Measurements from ENCODE around the gene REC8. TPM values are rescaled to one million over a fixed set of nuclear protein-coding genes. Genes with fewer than 3 reads are reported as not detected.
"Not testable (repeated sequence)": the region's sequence is repeated elsewhere in the genome, so short reads cannot be mapped to it uniquely, and the experiment has no call there.

Gene REC8
- polyA plus RNA-seq, 1 donor: 201 TPM

DNA sequence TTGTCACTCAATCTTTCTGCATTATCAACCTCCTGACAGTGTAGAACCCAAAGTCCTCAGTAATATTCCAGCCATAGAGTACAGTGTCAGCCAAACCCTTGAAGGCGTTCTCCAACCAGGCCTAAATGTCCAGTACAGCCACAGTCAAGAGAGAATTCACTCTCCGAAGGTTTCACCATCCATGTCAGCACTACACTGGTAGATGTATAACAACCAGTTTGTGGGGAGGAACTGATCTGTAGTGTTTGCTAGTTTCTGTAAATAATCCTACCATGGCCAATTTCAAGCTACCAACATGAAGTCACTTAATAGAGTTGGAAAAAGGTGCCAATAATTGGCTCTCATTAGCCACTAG, 44.4 kb downstream of the REC8 start:
- H3K36me3 ChIP-seq (ENCODE audit: control insufficient read depth, insufficient read depth, low read length): peaks cover 9% of the 10 kb centered on the region

DNA sequence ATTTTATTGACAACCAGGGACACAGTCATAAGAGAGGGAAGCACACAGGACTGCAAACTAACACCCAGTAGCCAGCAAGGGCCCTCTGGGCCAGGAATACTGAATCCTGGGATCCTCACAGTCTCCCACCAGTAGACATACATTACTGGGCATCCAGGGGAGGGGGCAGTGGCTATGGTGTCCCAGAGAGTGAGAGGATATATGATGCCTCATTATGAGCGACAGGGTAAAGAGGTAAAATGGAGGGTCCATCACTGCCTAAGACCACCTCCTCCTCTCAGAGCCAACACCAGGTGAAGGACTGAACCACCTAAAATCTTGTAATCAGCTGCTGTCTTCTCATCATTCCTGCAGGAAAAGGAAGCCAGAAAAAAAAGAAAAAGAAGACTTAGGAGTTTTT, 45.0 kb downstream of the REC8 start:
- not testable (repeated sequence) for H3K9me3 ChIP-seq (ENCODE audit: control insufficient read depth, low read depth, low read length); H3K27me3 ChIP-seq (ENCODE audit: control insufficient read depth, insufficient read depth, low read length); H3K27ac ChIP-seq (ENCODE audit: low read length); H3K36me3 ChIP-seq (ENCODE audit: control insufficient read depth, insufficient read depth, low read length); DNase-seq; H3K4me3 ChIP-seq (ENCODE audit: low read length)
- WGBS (ENCODE audit: insufficient coverage, low lambda C conversion rate): no CpG with 5 or more reads among the region's 1 CpG
- H3K4me1 ChIP-seq (ENCODE audit: control insufficient read depth, insufficient read depth, low read length): peaks cover 18% of the 10 kb centered on the region

More for the DNA sequence above, 44.4 kb downstream of the REC8 start:
- no peak for DNase-seq
- no CpG with 5 or more reads among the region's 2 CpGs for WGBS (ENCODE audit: insufficient coverage, low lambda C conversion rate)
- H3K27ac ChIP-seq (ENCODE audit: low read length): peak overlapping the region; percentile 90
- H3K4me3 ChIP-seq (ENCODE audit: low read length): no peak overlapping the region
- H3K9me3 ChIP-seq (ENCODE audit: control insufficient read depth, low read depth, low read length): no peaks in the 10 kb centered on the region
- no peaks in the 10 kb centered on the region for H3K27me3 ChIP-seq (ENCODE audit: control insufficient read depth, insufficient read depth, low read length)
- H3K4me1 ChIP-seq (ENCODE audit: control insufficient read depth, insufficient read depth, low read length): peaks cover 18% of the 10 kb centered on the region

DNA sequence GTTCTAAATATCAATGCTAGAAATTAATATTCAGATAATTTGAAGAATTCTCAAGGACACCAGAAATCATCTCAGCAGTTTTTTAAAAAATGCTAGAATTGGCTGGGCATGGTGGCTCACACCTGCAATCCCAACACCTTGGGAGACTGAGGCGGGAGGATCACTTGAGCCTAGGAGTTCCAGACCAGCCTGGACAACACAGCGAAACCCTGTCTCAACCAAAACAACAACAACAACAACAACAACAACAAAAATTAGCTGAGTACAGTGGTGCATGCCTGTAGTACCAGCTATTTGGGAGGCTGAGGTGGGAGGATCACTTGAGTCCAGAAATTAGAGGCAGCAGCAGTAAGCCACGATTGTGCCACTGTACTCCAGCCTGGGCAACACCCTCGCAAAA, 47.2 kb downstream of the REC8 start:
- Histone ChIP-seq H3K27ac (ENCODE audit: low read length) (no peak overlapping the region), H3K27me3 (ENCODE audit: control insufficient read depth, insufficient read depth, low read length) (no peaks in the 10 kb centered on the region), H3K9me3 (ENCODE audit: control insufficient read depth, low read depth, low read length) (no peaks in the 10 kb centered on the region), H3K4me3 (ENCODE audit: low read length) (no peak overlapping the region), H3K36me3 (ENCODE audit: control insufficient read depth, insufficient read depth, low read length) (peaks cover 8% of the 10 kb centered on the region), H3K4me1 (ENCODE audit: control insufficient read depth, insufficient read depth, low read length) (peaks cover 12% of the 10 kb centered on the region)
- no peak for DNase-seq
- 89% methylated on average over 2 of the region's 4 CpGs for WGBS (ENCODE audit: insufficient coverage, low lambda C conversion rate)

DNA sequence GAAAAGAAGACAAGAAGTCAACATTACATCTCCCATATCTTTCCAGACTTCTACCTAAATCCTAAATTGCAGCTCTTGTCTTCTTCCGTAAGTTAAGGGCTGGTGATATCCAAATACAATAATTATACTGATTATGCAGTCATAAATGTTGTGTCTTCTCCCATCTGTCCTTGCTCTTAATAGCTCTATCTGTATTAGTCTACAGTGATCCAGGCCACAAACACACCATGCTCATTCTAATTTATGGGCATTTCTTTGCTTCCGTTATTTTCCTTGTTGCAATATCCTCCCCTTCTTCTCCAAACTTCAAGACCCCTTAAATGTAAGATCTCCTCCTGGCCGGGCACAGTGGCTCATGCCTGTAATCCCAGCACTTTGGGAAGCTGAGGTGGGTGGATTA, 47.6 kb downstream of the REC8 start:
- Histone ChIP-seq H3K4me1 (ENCODE audit: control insufficient read depth, insufficient read depth, low read length) (peaks cover 8% of the 10 kb centered on the region), H3K27ac (ENCODE audit: low read length) (no peak overlapping the region), H3K9me3 (ENCODE audit: control insufficient read depth, low read depth, low read length) (no peaks in the 10 kb centered on the region), H3K27me3 (ENCODE audit: control insufficient read depth, insufficient read depth, low read length) (no peaks in the 10 kb centered on the region), H3K36me3 (ENCODE audit: control insufficient read depth, insufficient read depth, low read length) (peaks cover 8% of the 10 kb centered on the region), H3K4me3 (ENCODE audit: low read length) (no peak overlapping the region)
- WGBS (ENCODE audit: insufficient coverage, low lambda C conversion rate): 50% methylated on average over 2 of the region's 3 CpGs
- no peak for DNase-seq

DNA sequence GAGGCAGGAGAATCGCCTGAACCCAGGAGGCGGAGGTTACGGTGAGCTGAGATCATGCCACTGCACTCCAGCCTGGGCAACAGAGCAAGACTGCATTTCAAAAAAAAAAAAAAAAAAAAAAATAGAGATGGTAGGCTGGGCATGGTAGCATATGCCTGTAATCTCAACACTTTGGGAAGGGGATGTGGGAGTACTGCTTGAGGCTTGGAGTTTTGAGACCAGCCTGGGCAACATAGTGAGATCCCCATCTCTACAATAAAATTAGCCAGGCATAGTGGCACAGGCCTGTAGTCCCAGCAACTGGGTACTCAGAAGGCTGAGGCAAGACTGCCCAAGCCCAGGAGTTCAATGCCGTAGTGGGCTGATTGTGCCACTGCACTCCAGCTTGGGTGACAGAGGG, 51.1 kb downstream of the REC8 start:
- H3K27me3 ChIP-seq (ENCODE audit: control insufficient read depth, insufficient read depth, low read length); H3K4me1 ChIP-seq (ENCODE audit: control insufficient read depth, insufficient read depth, low read length); DNase-seq; H3K4me3 ChIP-seq (ENCODE audit: low read length); H3K27ac ChIP-seq (ENCODE audit: low read length); H3K36me3 ChIP-seq (ENCODE audit: control insufficient read depth, insufficient read depth, low read length); H3K9me3 ChIP-seq (ENCODE audit: control insufficient read depth, low read depth, low read length): not testable (repeated sequence)
- no CpG with 5 or more reads among the region's 4 CpGs for WGBS (ENCODE audit: insufficient coverage, low lambda C conversion rate)

DNA sequence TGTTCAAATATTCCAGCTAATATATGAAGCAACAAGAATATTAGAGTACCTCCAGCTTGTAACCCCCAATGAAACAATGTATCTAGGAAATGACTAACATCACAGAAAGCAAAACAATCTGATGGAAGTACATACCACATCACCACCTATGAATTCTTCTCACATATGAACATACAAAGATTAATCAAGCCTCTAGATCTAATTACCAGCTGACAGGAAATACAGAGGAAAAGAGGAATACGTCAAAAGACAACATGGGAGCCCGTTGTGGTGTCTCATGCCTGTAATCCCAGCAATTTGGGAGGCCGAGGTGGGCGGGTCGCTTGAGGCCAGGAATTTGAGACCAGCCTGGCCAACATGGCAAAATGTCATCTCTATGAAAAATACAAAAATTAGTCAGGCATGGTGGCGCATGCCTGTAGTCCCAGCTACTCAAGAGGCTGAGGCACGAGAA, 52.8 kb downstream of the REC8 start:
- WGBS (ENCODE audit: insufficient coverage, low lambda C conversion rate): no CpG with 5 or more reads among the region's 7 CpGs

DNA sequence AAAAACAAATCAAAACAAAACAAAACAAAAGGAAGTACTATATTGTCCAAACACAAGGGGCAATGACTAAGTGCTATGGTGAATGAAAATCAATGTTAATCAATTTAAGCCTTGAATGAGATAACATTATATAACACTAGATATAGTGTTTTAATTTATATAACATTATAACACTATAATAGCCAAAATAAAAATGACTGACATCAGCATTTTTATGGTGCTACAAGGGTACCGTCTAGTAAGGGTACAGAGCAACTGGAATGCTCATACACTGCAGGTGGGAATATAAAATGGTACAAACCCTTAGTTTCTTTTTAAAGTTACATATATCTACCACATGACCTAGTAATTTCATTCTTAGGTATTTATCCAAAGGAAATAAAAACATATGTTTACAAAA, 54.6 kb downstream of the REC8 start:
- H3K9me3 ChIP-seq (ENCODE audit: control insufficient read depth, low read depth, low read length): no peaks in the 10 kb centered on the region
- peaks cover 6% of the 10 kb centered on the region for H3K36me3 ChIP-seq (ENCODE audit: control insufficient read depth, insufficient read depth, low read length)
- no peak overlapping the region for H3K4me3 ChIP-seq (ENCODE audit: low read length)

More for the DNA sequence above, 52.8 kb downstream of the REC8 start:
- no peak overlapping the region for H3K27ac ChIP-seq (ENCODE audit: low read length)
- peaks cover 6% of the 10 kb centered on the region for H3K36me3 ChIP-seq (ENCODE audit: control insufficient read depth, insufficient read depth, low read length)
- H3K4me3 ChIP-seq (ENCODE audit: low read length): no peak overlapping the region
- DNase-seq: no peak
- H3K4me1 ChIP-seq (ENCODE audit: control insufficient read depth, insufficient read depth, low read length): no peaks in the 10 kb centered on the region
- no peaks in the 10 kb centered on the region for H3K9me3 ChIP-seq (ENCODE audit: control insufficient read depth, low read depth, low read length)
- H3K27me3 ChIP-seq (ENCODE audit: control insufficient read depth, insufficient read depth, low read length): no peaks in the 10 kb centered on the region

DNA sequence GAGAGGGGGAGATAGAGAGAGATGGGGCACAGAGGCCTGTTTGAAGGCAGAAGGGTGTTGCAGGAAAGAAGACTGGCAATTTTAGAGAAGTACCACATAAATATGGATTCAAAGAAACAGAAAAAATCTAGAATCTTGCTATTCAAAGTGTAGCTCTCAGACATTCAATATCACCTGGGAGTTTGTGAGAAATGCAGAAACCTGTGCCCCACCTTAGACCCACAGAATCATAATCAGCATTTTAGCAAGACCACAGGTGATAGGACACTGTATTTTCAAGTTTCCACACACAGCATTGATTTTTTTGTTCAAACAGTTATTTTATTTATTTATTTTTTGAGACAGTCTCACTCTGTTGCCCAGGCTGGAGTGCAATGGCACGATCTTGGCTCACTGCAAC, 57.0 kb downstream of the REC8 start:
- no peaks in the 10 kb centered on the region for H3K27me3 ChIP-seq (ENCODE audit: control insufficient read depth, insufficient read depth, low read length)
- WGBS (ENCODE audit: insufficient coverage, low lambda C conversion rate): no CpG with 5 or more reads among the region's 1 CpG
- no peak for DNase-seq
- peaks cover 6% of the 10 kb centered on the region for H3K36me3 ChIP-seq (ENCODE audit: control insufficient read depth, insufficient read depth, low read length)
- H3K27ac ChIP-seq (ENCODE audit: low read length): no peak overlapping the region
- H3K9me3 ChIP-seq (ENCODE audit: control insufficient read depth, low read depth, low read length): no peaks in the 10 kb centered on the region
- peaks cover 12% of the 10 kb centered on the region for H3K4me1 ChIP-seq (ENCODE audit: control insufficient read depth, insufficient read depth, low read length)
- H3K4me3 ChIP-seq (ENCODE audit: low read length): no peak overlapping the region

More for the DNA sequence above, 54.6 kb downstream of the REC8 start:
- no CpG with 5 or more reads among the region's 1 CpG for whole genome bisulfite sequencing (ENCODE audit: insufficient coverage, low lambda C conversion rate)
- no peak for DNase-seq
- Histone ChIP-seq H3K27me3 (ENCODE audit: control insufficient read depth, insufficient read depth, low read length) (no peaks in the 10 kb centered on the region), H3K4me1 (ENCODE audit: control insufficient read depth, insufficient read depth, low read length) (peaks cover 4% of the 10 kb centered on the region), H3K27ac (ENCODE audit: low read length) (no peak overlapping the region)

Other genes starting within 250 kb of the REC8 start
- gene DHRS4, start 218.3 kb upstream of the REC8 start, polyA plus RNA-seq: 48.7 TPM
- 29.1 TPM for gene DHRS4L2, start 183.2 kb upstream of the REC8 start, polyA plus RNA-seq
- 2.4 TPM for gene CARMIL3, start 120.1 kb upstream of the REC8 start, polyA plus RNA-seq
- gene CPNE6, start 100.5 kb upstream of the REC8 start, polyA plus RNA-seq: 0.31 TPM
- gene PCK2, start 77.8 kb upstream of the REC8 start, polyA plus RNA-seq: 177 TPM
- 98.9 TPM for gene DCAF11, start 57.3 kb upstream of the REC8 start, polyA plus RNA-seq
- 1.6 TPM for gene NRL, start 57.1 kb upstream of the REC8 start, polyA plus RNA-seq
- gene FITM1, start 41.4 kb upstream of the REC8 start, polyA plus RNA-seq: 2.8 TPM
- 324 TPM for gene PSME1, start 35.9 kb upstream of the REC8 start, polyA plus RNA-seq
- gene EMC9, start 30.5 kb upstream of the REC8 start, polyA plus RNA-seq: 33.9 TPM
- 243 TPM for gene PSME2, start 25.5 kb upstream of the REC8 start, polyA plus RNA-seq
- 39.1 TPM for gene RNF31, start 24.6 kb upstream of the REC8 start, polyA plus RNA-seq
- 104 TPM for gene IRF9, start 10.8 kb upstream of the REC8 start, polyA plus RNA-seq
- gene IPO4, start 16.7 kb downstream of the REC8 start, polyA plus RNA-seq: 22.5 TPM
- 50.9 TPM for gene TM9SF1, start 23.4 kb downstream of the REC8 start, polyA plus RNA-seq
- 8.1 TPM for gene TSSK4, start 33.6 kb downstream of the REC8 start, polyA plus RNA-seq
- gene CHMP4A, start 41.4 kb downstream of the REC8 start, polyA plus RNA-seq: 92.5 TPM
- 21.8 TPM for gene MDP1, start 44.0 kb downstream of the REC8 start, polyA plus RNA-seq
- 194 TPM for gene NEDD8, start 60.3 kb downstream of the REC8 start, polyA plus RNA-seq
- 85.9 TPM for gene GMPR2, start 60.8 kb downstream of the REC8 start, polyA plus RNA-seq
- gene TINF2, start 70.5 kb downstream of the REC8 start, polyA plus RNA-seq: 35.4 TPM
- gene TGM1, start 91.1 kb downstream of the REC8 start, polyA plus RNA-seq: 8.6 TPM
- gene RABGGTA, start 99.5 kb downstream of the REC8 start, polyA plus RNA-seq: 29.0 TPM
- 81.3 TPM for gene DHRS1, start 127.7 kb downstream of the REC8 start, polyA plus RNA-seq
- 20.9 TPM for gene NOP9, start 127.8 kb downstream of the REC8 start, polyA plus RNA-seq
- 105 TPM for gene CIDEB, start 135.9 kb downstream of the REC8 start, polyA plus RNA-seq
- gene LTB4R2, start 138.1 kb downstream of the REC8 start, polyA plus RNA-seq: 6.0 TPM
- 7.2 TPM for gene LTB4R, start 139.4 kb downstream of the REC8 start, polyA plus RNA-seq
- gene ADCY4, start 163.0 kb downstream of the REC8 start, polyA plus RNA-seq: 10.5 TPM
- 14.8 TPM for gene RIPK3, start 167.9 kb downstream of the REC8 start, polyA plus RNA-seq
- 40.9 TPM for gene NFATC4, start 196.1 kb downstream of the REC8 start, polyA plus RNA-seq
- 54.4 TPM for gene NYNRIN, start 226.9 kb downstream of the REC8 start, polyA plus RNA-seq